Smooth muscle cell (in vitro differentiated cells): Measurements from ENCODE around the gene BARHL1. TPM values are rescaled to one million over a fixed set of nuclear protein-coding genes. Genes with fewer than 3 reads are reported as not detected.

ENCODE experiments used
- DNase-seq: peaks from one replicate; lab custom pipeline; 2025; ENCODE audit not compliant: unreplicated experiment; lab: John Stamatoyannopoulos, UW
- H2AFZ ChIP-seq: fragments of 200-600 bp; sonication (generic); 2 replicates; pipeline ENCODE4 v1.6.0; 2016; ENCODE audit warnings: antibody characterized with exemption, low read depth, mild to moderate bottlenecking
- H3F3A ChIP-seq: fragments of 200-600 bp; sonication (generic); 2 replicates; pipeline ENCODE4 v1.6.0; 2017; ENCODE audit warnings: antibody characterized with exemption, low read depth
- H3K27ac ChIP-seq: fragments of 200-600 bp; sonication (generic); 2 replicates; pipeline ENCODE4 v1.5.1; 2016; ENCODE audit warnings: low read depth, mild to moderate bottlenecking
- H3K27me3 ChIP-seq: fragments of 200-600 bp; sonication (generic); 2 replicates; pipeline ENCODE4 v1.6.1; 2016; ENCODE audit warnings: low read depth, mild to moderate bottlenecking
- H3K36me3 ChIP-seq: fragments of 200-600 bp; sonication (generic); 2 replicates; pipeline ENCODE4 v1.5.1; 2016; ENCODE audit warnings: low read depth
- H3K4me1 ChIP-seq: fragments of 200-600 bp; sonication (generic); 2 replicates; pipeline ENCODE4 v1.5.1; 2016; ENCODE audit warnings: low read depth
- H3K4me2 ChIP-seq: fragments of 200-600 bp; sonication (generic); 2 replicates; pipeline ENCODE4 v1.6.0; 2016; ENCODE audit warnings: mild to moderate bottlenecking
- H3K4me3 ChIP-seq: fragments of 200-600 bp; sonication (generic); 2 replicates; pipeline ENCODE4 v1.5.1; 2016; ENCODE audit warnings: mild to moderate bottlenecking
- H3K79me2 ChIP-seq: fragments of 200-600 bp; sonication (generic); 2 replicates; pipeline ENCODE4 v1.6.0; 2016; ENCODE audit warnings: low read depth, mild to moderate bottlenecking
- H3K9ac ChIP-seq: fragments of 200-600 bp; sonication (generic); 2 replicates; pipeline ENCODE4 v1.6.0; 2016; ENCODE audit warnings: low read depth
- H3K9me3 ChIP-seq: fragments of 200-600 bp; sonication (generic); replicated peaks from 2 replicates; pipeline ENCODE4 v1.5.1; 2016; ENCODE audit warnings: low read depth
- H4K20me1 ChIP-seq: fragments of 200-600 bp; sonication (generic); 2 replicates; pipeline ENCODE4 v1.6.0; 2016; ENCODE audit warnings: low read depth
- WGBS: methylation state at CpG from one replicate; pipeline ENCODE4 v1.1.7; 2016; ENCODE audit warnings: low lambda C conversion rate; 5-methylcytosine and 5-hydroxymethylcytosine counted together
- polyA plus RNA-seq: library from polyadenylated mRNA; unstranded; fragments of >200 nt; fragmentation: Nextera tagmentation; extraction: Ambion mirVana; gene quantifications from 2 replicates; pipeline ENCODE4 v1.2.1, GENCODE V29; 2016
- total RNA-seq: library from RNA; depleted of rRNA; stranded (reverse); fragments of >200 nt; gene quantifications from 2 replicates; pipeline ENCODE4 v1.2.3, GENCODE V29; 2014
- TF ChIP-seq, protein P1 (sequence below): fragments of 200-600 bp; sonication (generic); IDR thresholded peaks from 2 replicates; pipeline ENCODE4 v1.5.1; 2017; ENCODE audit warnings: borderline replicate concordance, mild to moderate bottlenecking, antibody characterized with exemption; ENCODE audit not compliant: insufficient read depth, poor library complexity, severe bottlenecking

BARHL1 gene
- total and polyA plus RNA-seq, 2 experiments from 2014 or later = 0.24 TPM; not detected in 1

DNA sequence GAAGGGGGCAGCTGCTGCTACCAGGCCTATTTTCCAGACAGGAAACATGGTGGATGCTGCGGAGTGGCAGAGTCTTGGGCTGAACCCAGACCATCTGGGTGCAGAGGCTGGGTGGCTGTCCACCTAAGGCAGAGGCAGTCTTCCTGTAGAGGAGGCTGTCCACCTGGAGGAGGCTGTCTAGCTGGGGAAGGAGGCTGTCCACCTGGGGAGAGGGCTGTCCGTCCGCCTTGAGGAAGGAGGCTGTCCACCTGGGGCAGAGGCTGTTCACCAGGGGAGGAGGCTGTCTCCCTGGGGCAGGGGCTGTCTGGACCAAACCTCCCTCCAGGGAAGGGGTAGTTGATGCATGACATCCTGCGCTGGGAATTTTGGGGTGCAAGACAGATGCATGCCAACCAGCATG, 39.2 kb upstream of the BARHL1 start:
- H3F3A ChIP-seq = no peaks in the 10 kb centered on the region
- H3K27ac ChIP-seq = no peak overlapping the region
- WGBS = 93% methylated on average over 4 of the region's 4 CpGs
- no peaks in the 10 kb centered on the region for H3K79me2 ChIP-seq
- H3K4me2 ChIP-seq = no peak overlapping the region
- no peak overlapping the region for H3K4me3 ChIP-seq
- H3K9me3 ChIP-seq = no peaks in the 10 kb centered on the region
- no peak for DNase-seq
- H2AFZ ChIP-seq = no peak overlapping the region
- no peaks in the 10 kb centered on the region for H3K27me3 ChIP-seq
- no peaks in the 10 kb centered on the region for H3K36me3 ChIP-seq
- H4K20me1 ChIP-seq = no peaks in the 10 kb centered on the region
- H3K4me1 ChIP-seq = peaks cover 16% of the 10 kb centered on the region
- no peak overlapping the region for H3K9ac ChIP-seq
- TF ChIP-seq, protein P1, sequence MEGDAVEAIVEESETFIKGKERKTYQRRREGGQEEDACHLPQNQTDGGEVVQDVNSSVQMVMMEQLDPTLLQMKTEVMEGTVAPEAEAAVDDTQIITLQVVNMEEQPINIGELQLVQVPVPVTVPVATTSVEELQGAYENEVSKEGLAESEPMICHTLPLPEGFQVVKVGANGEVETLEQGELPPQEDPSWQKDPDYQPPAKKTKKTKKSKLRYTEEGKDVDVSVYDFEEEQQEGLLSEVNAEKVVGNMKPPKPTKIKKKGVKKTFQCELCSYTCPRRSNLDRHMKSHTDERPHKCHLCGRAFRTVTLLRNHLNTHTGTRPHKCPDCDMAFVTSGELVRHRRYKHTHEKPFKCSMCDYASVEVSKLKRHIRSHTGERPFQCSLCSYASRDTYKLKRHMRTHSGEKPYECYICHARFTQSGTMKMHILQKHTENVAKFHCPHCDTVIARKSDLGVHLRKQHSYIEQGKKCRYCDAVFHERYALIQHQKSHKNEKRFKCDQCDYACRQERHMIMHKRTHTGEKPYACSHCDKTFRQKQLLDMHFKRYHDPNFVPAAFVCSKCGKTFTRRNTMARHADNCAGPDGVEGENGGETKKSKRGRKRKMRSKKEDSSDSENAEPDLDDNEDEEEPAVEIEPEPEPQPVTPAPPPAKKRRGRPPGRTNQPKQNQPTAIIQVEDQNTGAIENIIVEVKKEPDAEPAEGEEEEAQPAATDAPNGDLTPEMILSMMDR = no peak

DNA sequence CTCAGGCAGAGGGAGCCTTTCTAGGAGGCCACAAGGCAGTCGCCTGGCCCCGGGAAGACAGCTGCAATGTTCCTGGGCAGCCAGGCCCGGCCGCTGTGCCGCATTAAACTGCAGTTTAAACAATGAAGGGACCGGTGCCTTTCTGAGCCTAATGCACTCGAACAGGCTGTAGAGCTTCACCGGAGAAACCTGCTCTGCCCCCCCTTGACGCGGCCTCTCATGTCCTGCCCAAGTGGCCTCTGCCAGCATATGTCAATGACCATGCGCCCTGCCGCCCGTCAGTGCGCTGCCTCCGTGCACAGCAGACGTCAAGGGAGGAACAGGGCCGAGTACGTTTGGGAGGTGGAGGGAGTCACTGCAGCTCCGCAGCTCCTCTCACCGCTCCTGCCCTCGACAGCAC, 38.4 kb upstream of the BARHL1 start:
- DNase-seq = no peak
- no peak overlapping the region for H3K9ac ChIP-seq
- H3F3A ChIP-seq = no peaks in the 10 kb centered on the region
- no peak overlapping the region for H3K27ac ChIP-seq
- WGBS = 92% methylated on average over 18 of the region's 21 CpGs
- H3K4me1 ChIP-seq = peaks cover 19% of the 10 kb centered on the region
- no peak overlapping the region for H3K4me2 ChIP-seq
- TF ChIP-seq, protein P1 = no peak
- no peaks in the 10 kb centered on the region for H3K79me2 ChIP-seq
- no peaks in the 10 kb centered on the region for H4K20me1 ChIP-seq
- H3K36me3 ChIP-seq = no peaks in the 10 kb centered on the region
- no peak overlapping the region for H3K4me3 ChIP-seq
- H3K27me3 ChIP-seq = no peaks in the 10 kb centered on the region
- no peaks in the 10 kb centered on the region for H3K9me3 ChIP-seq
- no peak overlapping the region for H2AFZ ChIP-seq

DNA sequence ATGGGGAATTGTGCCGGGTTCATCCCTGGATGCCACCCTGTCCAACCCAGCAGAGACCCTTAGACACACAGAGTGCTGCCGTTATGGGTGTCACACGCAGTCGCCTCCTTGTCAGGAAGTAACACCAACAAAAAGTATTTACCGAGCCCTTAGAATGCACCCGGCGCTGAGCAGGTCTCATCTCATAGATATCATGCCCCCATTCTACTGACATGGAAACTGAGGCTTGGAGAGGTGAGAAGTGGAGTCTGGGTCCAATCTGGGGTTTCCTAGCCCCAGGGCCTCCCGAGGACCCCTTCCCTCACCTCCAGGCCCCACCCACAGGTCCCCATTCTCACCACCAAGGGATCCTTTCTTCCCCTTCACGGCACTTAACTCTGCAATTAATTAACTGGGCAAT, 36.8 kb upstream of the BARHL1 start:
- Histone ChIP-seq H3K36me3 (no peaks in the 10 kb centered on the region), H3K27me3 (no peaks in the 10 kb centered on the region), H3K9ac (no peak overlapping the region), H3K9me3 (no peaks in the 10 kb centered on the region), H2AFZ (no peak overlapping the region), H4K20me1 (no peaks in the 10 kb centered on the region), H3K4me2 (no peak overlapping the region), H3K27ac (no peak overlapping the region), H3K4me3 (no peak overlapping the region), H3K4me1 (peaks cover 24% of the 10 kb centered on the region), H3F3A (no peaks in the 10 kb centered on the region), H3K79me2 (no peaks in the 10 kb centered on the region)
- WGBS = 92% methylated on average over 9 of the region's 9 CpGs
- no peak for DNase-seq
- TF ChIP-seq, protein P1 = no peak
